Activated CD8-positive, alpha-beta T cell treated with anti-CD3 and anti-CD28 coated beads, Interleukin-2, amount 10 ng/mL, durations not matched to agents 7 days and 5 days (primary cell): Measurements from ENCODE around the gene OTUD5. TPM values are rescaled to one million over a fixed set of nuclear protein-coding genes. Genes with fewer than 3 reads are reported as not detected.

Source experiments
- ATAC-seq: fragments of 150-1000 bp; cut with Tn5 transposase; one replicate; pipeline ENCODE4 v1.10.0; 2021; ENCODE audit warnings: moderate library complexity
- CTCF ChIA-PET: fragments of 350-600 bp; sonication (Branson Sonifier 250); formaldehyde crosslinking; loops from one replicate; lab custom pipeline; 2021; ENCODE audit warnings: antibody characterized with exemption; lab: Charles Lee
- POLR2A ChIA-PET: fragments of 350-600 bp; sonication (Branson Sonifier 250); formaldehyde crosslinking; loops from one replicate; lab custom pipeline; 2021; ENCODE audit warnings: antibody characterized with exemption; lab: Charles Lee
- DNase-seq: peaks from one replicate; pipeline ENCODE4 v3.0.0-alpha.2; 2020
- H3K27ac Mint-ChIP-seq: one replicate; pipeline ENCODE4 v1.8.0; 2021; ENCODE audit warnings: mild to moderate bottlenecking, mixed read lengths
- H3K27me3 Mint-ChIP-seq: one replicate; pipeline ENCODE4 v1.8.0; 2021; ENCODE audit warnings: low read depth, mixed read lengths
- H3K36me3 Mint-ChIP-seq: one replicate; pipeline ENCODE4 v1.8.0; 2021; ENCODE audit warnings: low read depth, mixed read lengths
- H3K4me1 Mint-ChIP-seq: one replicate; pipeline ENCODE4 v1.8.0; 2021; ENCODE audit warnings: low read depth, mixed read lengths
- H3K4me3 Mint-ChIP-seq: one replicate; pipeline ENCODE4 v1.8.0; 2021; ENCODE audit warnings: mild to moderate bottlenecking, mixed read lengths
- H3K9me3 Mint-ChIP-seq: one replicate; pipeline ENCODE4 v1.8.0; 2022; ENCODE audit warnings: mixed read lengths; ENCODE audit not compliant: insufficient read depth
- total RNA-seq, 2 experiments: library from RNA; stranded (reverse); gene quantifications; one replicate each; pipeline ENCODE4 v1.2.3, GENCODE V29; 2021

Gene OTUD5
- total RNA-seq, 2 experiments from 2014 or later = 40.0 to 41.7 TPM

DNA sequence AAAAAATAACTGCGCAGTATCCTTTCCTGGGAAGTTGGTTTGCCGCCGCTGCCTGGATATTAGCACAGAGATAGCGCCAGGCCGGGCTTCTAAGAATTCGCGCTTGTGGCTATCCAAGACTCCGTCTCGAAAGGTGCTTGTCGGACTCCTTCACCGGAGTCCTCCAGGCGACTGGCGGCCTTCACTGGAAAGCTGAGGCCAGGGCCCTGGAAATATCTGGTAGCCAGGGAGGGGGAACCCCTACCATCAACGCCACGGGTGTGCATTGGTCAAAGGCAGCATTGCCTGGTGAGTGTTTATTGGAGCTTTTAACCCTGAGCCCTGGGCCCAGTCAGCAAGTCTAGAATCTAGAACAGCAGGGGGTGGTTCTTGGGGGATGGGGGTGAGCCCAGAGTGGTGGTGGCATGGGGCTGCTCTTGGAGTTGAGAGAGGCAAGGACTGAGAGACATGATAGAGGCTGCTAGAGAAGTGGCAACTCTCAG, 38.0 kb downstream of the OTUD5 start:
- Mint-ChIP-seq H3K9me3 (no peaks in the 10 kb centered on the region), H3K27me3 (no peaks in the 10 kb centered on the region), H3K27ac (peak overlapping the region; percentile 89), H3K36me3 (peaks cover 44% of the 10 kb centered on the region), H3K4me3 (peak overlapping the region; percentile 90), H3K4me1 (peaks cover 60% of the 10 kb centered on the region)
- POLR2A ChIA-PET = interaction anchor here (0.6 to 5.2 kb wide), 8 partner anchors 11 to 123 kb away, joined by 3 to 126 read pairs (median 3); partner anchors contain the start of gene TFE3
- DNase-seq (no peak), ATAC-seq (peak; percentile 2)
- CTCF ChIA-PET = interaction anchor here (1.4 to 1.8 kb wide), 3 partner anchors 18 to 22 kb away, joined by 4 to 23 read pairs (median 7); no protein-coding TSS in a partner anchor

DNA sequence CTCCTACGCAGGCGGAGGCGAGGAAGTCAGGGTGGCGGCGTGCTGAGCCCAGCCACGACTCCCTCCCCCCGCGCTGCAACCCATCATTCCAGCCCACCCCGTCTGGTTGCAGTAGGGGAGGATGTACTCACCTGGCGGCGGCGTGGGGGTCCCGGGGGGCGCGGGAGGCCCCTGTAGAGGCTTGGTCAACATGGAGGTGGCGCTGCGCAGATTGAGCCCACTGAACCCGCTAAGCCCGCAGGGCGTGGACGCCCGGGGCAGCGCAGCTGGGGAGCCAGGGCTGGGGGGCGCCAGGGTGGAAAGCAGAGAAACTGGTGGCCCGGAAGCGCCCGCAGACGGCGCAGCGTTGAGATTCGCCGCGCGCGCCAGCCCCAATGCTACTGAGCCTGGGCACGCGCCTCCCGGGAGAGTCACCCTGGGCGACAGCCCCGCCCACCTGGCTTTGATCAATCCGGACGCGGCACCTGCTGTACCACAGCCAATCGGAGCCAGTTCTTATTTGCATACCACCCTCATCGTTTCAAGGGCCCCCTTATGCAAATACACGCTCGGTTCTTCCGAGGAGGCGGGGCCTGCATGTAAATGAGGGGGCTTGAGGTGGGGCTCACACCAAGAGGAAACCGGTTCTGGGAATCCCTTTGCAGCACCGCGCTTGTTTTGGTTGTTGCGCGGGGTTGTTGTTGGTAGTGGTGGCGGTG, 38.6 kb downstream of the OTUD5 start, which contains the start of gene PIM2:
PIM2 (minus strand) TSS at position 382 of the 698 bp plus-strand sequence; CDS start at position 192, 190 bp downstream.
- ATAC-seq (peak; percentile 78), DNase-seq (peak; percentile 94)
- H3K36me3 Mint-ChIP-seq = peaks cover 45% of the 10 kb centered on the region
- no peaks in the 10 kb centered on the region for H3K27me3 Mint-ChIP-seq
- ChIA-PET POLR2A (interaction anchor here (0.6 to 5.2 kb wide), 7 partner anchors 12 to 124 kb away, joined by 3 to 126 read pairs (median 3); partner anchors contain the start of gene TFE3), CTCF (interaction anchor here (1.7 to 1.8 kb wide), 2 partner anchors 19 to 23 kb away, joined by 7 to 23 read pairs; no protein-coding TSS in a partner anchor)
- H3K4me3 Mint-ChIP-seq = peak within 1 kb of the TSS; percentile 90
- H3K4me1 Mint-ChIP-seq = peaks cover 60% of the 10 kb centered on the region
- no peaks in the 10 kb centered on the region for H3K9me3 Mint-ChIP-seq
- H3K27ac Mint-ChIP-seq = peak within 1 kb of the TSS; percentile 89

DNA sequence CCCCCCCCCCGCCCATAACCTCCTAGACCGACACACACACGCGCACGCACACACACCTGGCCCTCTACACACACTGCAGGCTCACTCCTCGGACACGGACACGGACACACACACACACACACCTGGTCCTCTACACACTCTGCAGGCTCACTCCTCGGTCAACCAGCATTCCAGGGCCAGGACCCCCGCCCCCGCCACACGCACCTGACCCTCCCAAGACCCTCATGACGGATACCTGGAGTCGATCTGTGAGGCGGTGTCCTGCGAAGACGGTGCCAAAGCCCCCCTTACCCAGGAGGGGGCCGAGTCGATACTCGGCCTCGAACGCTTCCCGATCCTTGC, 39.1 kb downstream of the OTUD5 start:
- H3K27ac Mint-ChIP-seq = peak overlapping the region; percentile 89
- ATAC-seq (no peak), DNase-seq (no peak)
- H3K4me1 Mint-ChIP-seq = peaks cover 61% of the 10 kb centered on the region
- peak overlapping the region; percentile 90 for H3K4me3 Mint-ChIP-seq
- ChIA-PET POLR2A (interaction anchor here (5.2 kb wide), 1 partner anchor 20 kb away, joined by 126 read pairs; no protein-coding TSS in a partner anchor), CTCF (no interaction called here)
- no peaks in the 10 kb centered on the region for H3K9me3 Mint-ChIP-seq
- H3K36me3 Mint-ChIP-seq = peaks cover 47% of the 10 kb centered on the region
- H3K27me3 Mint-ChIP-seq = no peaks in the 10 kb centered on the region

DNA sequence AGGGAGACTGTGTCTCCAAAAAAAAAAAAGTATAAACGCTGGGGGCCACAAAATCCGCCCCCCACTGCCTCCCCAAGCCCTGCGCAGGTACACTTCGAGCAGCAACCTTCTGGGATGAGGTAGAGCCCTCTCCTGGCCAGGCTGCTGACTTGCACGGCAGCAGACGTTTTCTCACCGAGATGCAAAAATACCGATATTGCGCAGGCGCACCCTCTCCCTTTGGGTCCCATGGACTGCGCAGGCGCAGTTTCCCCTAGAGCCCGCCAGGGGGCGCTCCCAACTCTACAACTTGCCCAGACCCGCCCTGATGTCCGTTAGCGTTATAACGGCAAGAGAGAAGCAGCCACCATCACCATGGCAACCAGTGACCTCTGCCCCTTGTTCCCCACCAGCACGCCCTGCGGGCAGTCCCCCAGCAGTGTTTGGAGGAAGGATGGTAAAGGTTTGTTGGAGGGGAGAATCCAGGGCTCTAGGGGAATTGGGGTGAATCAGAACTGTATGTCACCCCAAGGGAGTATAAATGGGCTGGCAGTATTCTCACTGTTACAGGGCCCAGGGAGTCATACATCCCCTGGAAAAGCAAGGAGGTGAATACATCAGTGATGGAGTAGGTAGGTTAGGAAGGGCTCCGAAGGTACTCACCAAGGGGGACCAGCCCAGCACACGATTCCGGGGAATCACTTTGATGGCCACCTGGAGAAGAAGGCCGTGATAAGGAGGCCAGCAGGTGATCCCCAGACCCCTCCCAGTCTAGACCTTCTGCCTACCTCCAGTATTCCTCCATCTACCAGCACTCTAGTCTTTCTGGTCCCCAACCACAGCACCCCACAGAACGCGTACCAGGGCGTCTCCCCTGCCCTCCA, 40.0 kb downstream of the OTUD5 start:
- no peaks in the 10 kb centered on the region for H3K9me3 Mint-ChIP-seq
- peak; percentile 48 for ATAC-seq
- peak overlapping the region; percentile 90 for H3K4me3 Mint-ChIP-seq
- ChIA-PET POLR2A (interaction anchor here (0.5 to 7.1 kb wide), 6 partner anchors 19 to 40 kb away, joined by 3 to 126 read pairs (median 5); partner anchors contain the start of gene OTUD5), CTCF (interaction anchor here (0.7 to 1.9 kb wide), 5 partner anchors 19 to 31 kb away, joined by 3 to 6 read pairs (median 6); no protein-coding TSS in a partner anchor)
- DNase-seq = peak; percentile 92
- H3K27me3 Mint-ChIP-seq = no peaks in the 10 kb centered on the region
- H3K4me1 Mint-ChIP-seq = peaks cover 66% of the 10 kb centered on the region
- peaks cover 43% of the 10 kb centered on the region for H3K36me3 Mint-ChIP-seq
- H3K27ac Mint-ChIP-seq = peak overlapping the region; percentile 89

DNA sequence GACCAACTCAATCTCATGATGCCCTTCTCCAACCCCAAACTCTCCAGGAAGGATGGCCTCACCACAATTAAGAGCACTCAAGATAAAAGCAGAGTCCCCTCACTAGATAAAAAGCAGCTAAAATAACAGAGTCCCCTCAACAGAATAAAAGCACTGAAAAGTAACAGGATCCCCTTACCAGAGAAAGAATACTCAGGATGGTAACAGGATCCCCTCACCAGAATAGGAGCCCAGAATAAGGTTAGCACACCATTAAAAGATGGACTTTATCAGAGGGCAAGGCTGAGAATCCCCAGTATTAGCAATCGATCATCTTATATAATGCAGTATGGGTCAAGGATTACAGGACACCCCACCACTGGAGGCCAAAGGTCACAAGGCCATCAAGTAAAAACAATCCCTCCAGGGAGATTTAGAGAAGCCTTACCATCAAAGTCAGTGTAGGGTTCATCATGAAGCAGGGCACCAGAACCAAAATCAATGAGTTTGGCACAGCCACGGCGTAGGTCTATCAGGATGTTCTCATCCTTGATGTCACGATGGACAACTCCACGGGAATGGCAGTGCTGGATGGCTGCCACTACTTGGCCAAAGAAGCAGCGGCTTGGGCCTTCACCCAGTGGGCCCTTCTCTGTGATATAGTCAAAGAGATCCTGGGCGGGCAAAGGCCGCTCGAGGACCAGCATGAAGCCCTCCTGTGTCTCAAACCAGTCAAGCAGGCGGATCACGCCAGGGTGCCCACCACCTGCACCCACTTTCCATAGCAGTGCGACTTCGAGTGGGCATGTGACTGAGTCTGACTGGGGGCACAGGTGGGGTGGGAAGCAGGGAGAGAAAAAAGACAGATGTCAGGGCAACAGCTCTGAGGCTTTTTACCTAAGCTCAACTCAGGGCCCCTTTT, 42.6 kb downstream of the OTUD5 start:
- POLR2A ChIA-PET = interaction anchor here (0.5 to 7.1 kb wide), 5 partner anchors 24 to 1758 kb away, joined by 3 to 93 read pairs (median 3); no protein-coding TSS in a partner anchor

DNA sequence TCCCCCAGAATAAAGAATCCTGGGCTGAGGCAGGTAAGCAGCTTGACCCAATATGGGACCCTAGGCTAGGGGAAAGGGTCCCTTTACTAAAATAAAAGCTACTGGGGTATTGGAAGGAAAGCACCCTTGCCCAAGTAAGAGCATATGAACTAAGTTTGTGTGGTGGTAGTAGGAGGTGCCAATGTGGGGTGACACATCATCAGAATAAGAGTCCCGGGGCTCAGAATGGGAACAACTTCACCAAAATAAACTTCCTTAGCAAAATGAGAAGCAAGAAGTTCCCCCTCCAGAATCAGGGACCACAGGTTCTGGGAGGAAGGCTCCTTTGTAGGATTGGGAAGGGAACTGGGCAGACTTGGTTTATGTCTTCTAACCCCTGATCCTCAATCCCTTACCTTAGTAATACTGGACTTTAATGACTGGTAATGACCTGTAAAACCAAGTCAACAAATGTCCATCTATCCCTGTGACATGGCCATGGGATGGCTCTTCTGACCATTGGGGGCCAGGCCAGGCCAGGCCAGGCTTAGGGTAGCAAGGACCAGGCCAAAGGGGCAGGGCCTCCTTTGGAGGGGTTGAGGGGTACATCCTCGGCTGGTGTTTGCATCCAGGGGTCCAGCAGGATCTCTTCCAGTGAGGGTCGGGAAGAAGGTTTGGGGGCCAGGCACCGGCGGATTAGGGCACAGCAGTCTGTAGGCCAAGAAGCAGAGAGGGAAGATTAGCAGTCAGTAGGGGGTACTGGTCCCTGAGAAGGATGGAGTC, 43.6 kb downstream of the OTUD5 start:
- Mint-ChIP-seq H3K4me3 (peak overlapping the region; percentile 31), H3K36me3 (peaks cover 45% of the 10 kb centered on the region)
- POLR2A ChIA-PET = interaction anchor here (7.1 kb wide), 1 partner anchor 26 kb away, joined by 93 read pairs; no protein-coding TSS in a partner anchor

More for the DNA sequence above, 42.6 kb downstream of the OTUD5 start:
- H3K4me3 Mint-ChIP-seq = peak overlapping the region; percentile 46
- no peaks in the 10 kb centered on the region for H3K27me3 Mint-ChIP-seq
- H3K36me3 Mint-ChIP-seq = peaks cover 47% of the 10 kb centered on the region
- peak overlapping the region; percentile 55 for H3K27ac Mint-ChIP-seq
- no peak for ATAC-seq
- no peaks in the 10 kb centered on the region for H3K9me3 Mint-ChIP-seq
- DNase-seq = no peak
- peaks cover 66% of the 10 kb centered on the region for H3K4me1 Mint-ChIP-seq
- CTCF ChIA-PET = interaction anchor here (1.0 to 1.9 kb wide), 5 partner anchors 17 to 34 kb away, joined by 3 to 6 read pairs (median 4); partner anchors contain the start of genes PQBP1 and TIMM17B

DNA sequence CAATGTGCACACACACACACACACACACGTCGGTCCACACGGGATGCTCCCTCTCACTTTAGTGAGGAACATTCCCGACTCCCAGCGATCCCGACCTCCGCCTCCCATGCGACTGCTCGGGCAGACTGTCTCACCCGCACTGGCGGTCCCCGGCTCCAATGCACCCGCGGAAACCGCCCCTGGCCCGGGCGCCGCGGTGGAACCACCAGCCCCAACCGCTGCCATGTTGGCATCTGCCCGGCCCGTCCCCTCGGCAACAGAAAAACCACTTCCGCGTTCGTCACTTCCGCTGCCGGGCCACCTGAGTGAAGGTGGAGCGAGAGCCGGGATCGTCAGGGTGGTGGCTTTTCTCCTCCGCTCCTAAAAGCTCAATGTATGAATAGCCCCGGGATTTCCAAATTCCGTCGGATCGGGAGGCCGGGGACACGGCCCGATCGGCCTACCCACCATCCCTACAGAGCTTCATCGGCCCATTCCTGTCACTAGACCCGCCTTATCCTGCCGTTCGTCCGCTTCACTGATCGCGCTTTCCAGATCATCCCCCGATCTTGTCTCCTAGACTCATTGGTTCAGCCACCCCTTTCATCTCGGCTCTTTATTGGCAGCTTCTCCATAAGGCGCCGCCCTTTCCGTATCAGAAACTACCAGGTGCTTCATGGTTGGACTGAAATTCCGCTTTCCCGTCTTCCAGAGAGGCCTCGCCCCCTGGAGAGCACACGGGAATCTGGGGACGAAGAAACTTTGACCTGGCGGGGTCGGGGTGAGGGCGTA, 45.8 kb downstream of the OTUD5 start, which contains the start of gene SLC35A2:
SLC35A2 (minus strand) TSS at position 235 of the 771 bp plus-strand sequence; CDS start at position 225, 10 bp downstream.
- H3K36me3 Mint-ChIP-seq = peaks cover 36% of the 10 kb centered on the region
- H3K4me1 Mint-ChIP-seq = peaks cover 51% of the 10 kb centered on the region
- no peaks in the 10 kb centered on the region for H3K9me3 Mint-ChIP-seq
- peak within 1 kb of the TSS; percentile 89 for H3K4me3 Mint-ChIP-seq
- H3K27ac Mint-ChIP-seq = peak within 1 kb of the TSS; percentile 94
- H3K27me3 Mint-ChIP-seq = no peaks in the 10 kb centered on the region
- CTCF ChIA-PET = interaction anchor here (0.8 to 2.3 kb wide), 6 partner anchors 20 to 263 kb away, joined by 3 to 10 read pairs (median 4); no protein-coding TSS in a partner anchor
- ATAC-seq = peak; percentile 73
- POLR2A ChIA-PET = interaction anchor here (0.8 to 7.1 kb wide), 12 partner anchors 8 to 280 kb away, joined by 3 to 93 read pairs (median 5); partner anchors contain the start of genes OTUD5, PQBP1 and TIMM17B
- DNase-seq = peak; percentile 91

More for the DNA sequence above, 43.6 kb downstream of the OTUD5 start:
- H3K9me3 Mint-ChIP-seq = no peaks in the 10 kb centered on the region
- H3K27ac Mint-ChIP-seq = no peak overlapping the region
- no peak for ATAC-seq
- no peaks in the 10 kb centered on the region for H3K27me3 Mint-ChIP-seq
- H3K4me1 Mint-ChIP-seq = peaks cover 58% of the 10 kb centered on the region
- CTCF ChIA-PET = interaction anchor here (1.0 kb wide), 1 partner anchor 24 kb away, joined by 3 read pairs; no protein-coding TSS in a partner anchor
- no peak for DNase-seq

DNA sequence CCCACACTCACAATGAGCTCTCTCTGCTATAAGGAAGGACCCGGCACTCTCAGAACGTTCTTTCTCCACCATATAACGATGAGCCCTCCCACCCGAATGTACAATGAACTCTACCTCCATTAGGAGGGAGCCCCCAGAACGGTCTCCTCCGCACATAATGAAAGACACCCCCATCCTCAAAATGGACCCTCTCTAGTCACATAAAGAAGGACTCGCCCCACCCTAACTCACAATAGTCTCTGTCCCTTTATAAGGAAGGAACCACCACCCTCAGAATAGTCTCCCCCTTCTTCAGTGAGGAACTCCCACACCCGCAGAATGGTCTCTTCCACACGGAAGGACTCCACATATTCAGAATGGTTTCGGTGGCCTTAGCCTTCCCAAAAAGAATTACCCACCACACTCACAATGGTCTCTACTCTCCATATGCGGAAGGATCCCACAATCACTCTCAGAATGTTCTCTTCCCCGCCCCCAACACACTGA, 46.4 kb downstream of the OTUD5 start:
- peak overlapping the region; percentile 94 for H3K27ac Mint-ChIP-seq
- CTCF ChIA-PET = interaction anchor here (0.8 to 2.3 kb wide), 6 partner anchors 19 to 262 kb away, joined by 3 to 10 read pairs (median 4); no protein-coding TSS in a partner anchor
- ATAC-seq (peak; percentile 9), DNase-seq (no peak)
- POLR2A ChIA-PET = interaction anchor here (1.2 to 7.1 kb wide), 7 partner anchors 8 to 46 kb away, joined by 3 to 93 read pairs (median 5); partner anchors contain the start of gene OTUD5
- H3K36me3 Mint-ChIP-seq = peaks cover 33% of the 10 kb centered on the region
- H3K4me1 Mint-ChIP-seq = peaks cover 47% of the 10 kb centered on the region
- H3K9me3 Mint-ChIP-seq = no peaks in the 10 kb centered on the region
- H3K4me3 Mint-ChIP-seq = peak overlapping the region; percentile 89
- no peaks in the 10 kb centered on the region for H3K27me3 Mint-ChIP-seq
